Amniotic epithelial cell (primary cell): ENCODE data around the gene NAP1L5.

Experiments
- DNase-seq: peaks from one replicate; pipeline ENCODE4 v3.0.0-alpha.2; 2010; ENCODE audit warnings: low read depth

The NAP1L5 gene

DNA sequence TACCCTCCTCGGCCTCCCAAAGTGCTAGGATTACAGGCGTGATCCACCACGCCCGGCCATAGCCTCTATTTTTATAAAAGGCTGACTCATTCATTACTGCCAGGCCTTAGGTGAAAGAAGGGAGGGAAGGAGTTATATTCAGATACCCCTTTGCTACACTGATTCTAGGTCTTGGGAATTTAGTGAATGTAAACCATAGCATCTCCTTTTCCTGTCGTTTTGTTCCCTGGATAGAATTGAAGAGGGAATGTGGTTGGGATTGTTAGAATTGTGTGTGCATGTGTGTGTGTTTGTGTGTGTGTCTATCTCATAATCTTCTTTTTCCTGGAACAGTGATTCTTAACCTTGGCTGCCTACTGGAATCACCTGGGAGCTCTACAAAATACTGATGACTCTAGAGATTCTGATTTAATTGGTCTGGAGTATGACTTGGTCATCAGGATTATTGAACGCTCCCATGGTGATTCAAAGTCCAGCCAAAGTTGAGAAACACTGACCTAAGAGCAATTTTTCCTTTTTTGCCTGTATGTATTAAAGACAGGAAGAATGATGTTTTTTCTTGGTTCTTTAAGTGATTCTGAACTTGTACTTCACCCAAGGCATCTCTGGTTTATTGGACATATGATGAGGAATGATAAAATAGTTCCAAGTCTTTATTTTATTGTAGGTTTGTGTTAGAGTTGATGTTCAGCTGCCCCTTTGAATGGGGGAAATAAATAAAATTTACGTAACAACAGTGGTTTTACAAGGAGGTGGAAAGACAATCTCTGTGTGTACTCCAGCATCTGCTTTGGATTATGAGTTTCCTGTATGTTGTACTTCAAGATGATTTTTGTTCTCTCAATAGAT, 37.0 kb downstream of the NAP1L5 start:
- DNase-seq, result peak; percentile 36

DNA sequence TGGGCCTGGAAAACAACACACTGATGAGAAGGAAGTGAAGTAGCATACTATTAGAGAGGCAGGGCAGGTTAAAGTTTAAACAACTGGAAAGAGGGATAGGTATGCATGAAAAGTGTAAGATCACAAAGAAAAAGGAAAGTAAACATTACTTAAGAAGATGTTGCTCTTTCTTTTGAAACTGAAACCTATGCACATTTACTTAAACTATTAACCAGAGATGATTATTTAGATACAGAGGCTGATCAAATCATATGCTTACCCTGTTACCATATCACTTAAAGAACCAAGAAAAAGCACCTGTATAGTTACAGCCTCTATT, 37.8 kb downstream of the NAP1L5 start:
- DNase-seq, result no peak

- peak; percentile 76 for DNase-seq
These were observed 38.4 kb downstream of the NAP1L5 start for GRCh38 chr4:88659055-88659889.

DNA sequence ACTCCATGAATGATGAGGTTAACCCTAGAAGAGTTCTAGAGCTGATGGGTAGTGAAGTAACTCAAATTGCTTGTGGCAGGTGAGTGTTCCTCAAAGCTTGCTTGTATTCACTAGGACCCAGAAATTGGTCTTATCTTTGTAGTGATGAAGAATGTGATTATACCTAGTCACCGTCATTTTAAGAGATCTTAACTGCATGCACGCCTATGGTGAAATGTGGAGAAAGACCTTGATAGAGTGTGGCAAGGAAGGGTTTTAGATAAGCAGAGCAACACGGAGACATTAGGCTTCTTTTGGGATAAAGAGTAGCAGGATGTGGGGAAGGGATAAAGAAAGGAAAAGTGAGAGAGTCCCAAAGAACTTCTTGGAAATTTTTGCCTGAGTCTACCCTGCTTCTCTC, 42.4 kb downstream of the NAP1L5 start:
- DNase-seq, result no peak

- DNase-seq, result no peak
These were observed 44.2 kb downstream of the NAP1L5 start for GRCh38 chr4:88653371-88653946.

DNA sequence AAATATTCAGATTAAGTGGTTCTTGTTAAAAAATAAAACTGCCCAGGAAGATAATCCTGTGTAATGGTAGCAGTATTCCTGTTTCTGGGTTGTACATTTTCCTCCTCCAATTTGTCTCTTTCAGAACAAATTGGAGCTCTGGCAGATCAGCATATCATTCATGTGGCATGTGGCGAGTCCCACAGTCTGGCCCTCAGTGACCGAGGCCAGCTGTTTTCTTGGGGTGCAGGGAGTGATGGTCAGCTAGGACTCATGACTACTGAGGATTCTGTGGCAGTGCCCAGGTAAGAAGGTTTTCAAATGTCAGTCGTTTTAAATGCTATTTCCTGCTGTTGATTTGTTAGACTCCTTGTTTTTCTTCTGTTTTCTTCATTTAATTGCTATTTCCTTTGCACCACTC, 47.9 kb downstream of the NAP1L5 start:
- DNase-seq, result no peak

DNA sequence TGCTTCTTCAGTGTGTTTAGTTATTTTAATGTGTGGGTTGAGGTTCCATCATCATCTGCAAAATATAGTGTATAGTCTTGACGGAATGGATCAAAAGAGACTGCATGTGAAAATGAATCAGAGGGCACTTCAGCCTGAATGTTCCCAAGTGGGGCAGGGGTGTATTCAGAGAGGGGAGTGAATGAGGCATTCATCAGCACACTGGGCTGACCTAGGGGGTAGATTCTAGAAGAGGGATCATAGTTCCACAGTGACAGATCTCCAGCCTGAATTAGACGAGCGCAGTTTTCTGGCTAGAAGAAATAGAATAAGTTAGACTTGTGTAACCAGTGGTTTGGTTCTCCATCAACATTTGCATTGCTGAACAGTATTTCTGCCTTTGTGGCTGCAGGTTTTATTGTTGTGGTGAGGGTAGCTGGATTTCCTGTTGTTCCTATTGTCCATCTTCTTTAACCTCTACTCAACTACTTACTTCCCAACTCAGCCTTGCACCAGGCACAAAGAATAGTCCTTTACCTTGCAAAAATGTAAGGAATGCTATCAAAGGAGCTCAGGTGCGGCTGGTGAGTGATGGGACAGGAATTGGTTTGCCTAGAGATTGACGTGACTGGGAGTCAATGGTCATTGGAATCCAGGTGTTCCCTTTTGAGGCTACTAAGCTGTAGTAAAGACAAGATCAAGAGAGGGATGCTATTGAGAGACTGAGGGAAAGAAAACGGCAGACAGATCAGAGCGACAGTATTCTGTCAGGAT, 50.9 kb downstream of the NAP1L5 start:
- no peak for DNase-seq

- no peak for DNase-seq
These were observed 51.6 kb downstream of the NAP1L5 start for GRCh38 chr4:88645994-88646393.
